ENCODE measurements around the gene NPTN.
"Not testable (repeated sequence)": the region's sequence is repeated elsewhere in the genome, so short reads cannot be mapped to it uniquely, and the experiment has no call there.

The NPTN gene

GRCh38 chr15:73570355-73571032 lies 62.7 kb downstream of the NPTN start:
- no peak for DNase-seq

GRCh38 chr15:73569361-73569760 lies 63.8 kb downstream of the NPTN start:
- DNase-seq, result no peak

GRCh38 chr15:73568564-73569280 lies 64.5 kb downstream of the NPTN start:
- no peak for DNase-seq

- DNase-seq, result no peak
Observed at GRCh38 chr15:73567020-73567419, 66.2 kb downstream of the NPTN start.

- no peak for DNase-seq
Observed at GRCh38 chr15:73564255-73564654, 68.9 kb downstream of the NPTN start.

- DNase-seq, result no peak
Observed at GRCh38 chr15:73560501-73561117, 72.6 kb downstream of the NPTN start.

- DNase-seq, result no peak
Observed at GRCh38 chr15:73558529-73558928, 74.7 kb downstream of the NPTN start.

GRCh38 chr15:73555080-73555479 lies 78.1 kb downstream of the NPTN start:
- no peak for DNase-seq

- no peak for DNase-seq
Observed at GRCh38 chr15:73550190-73550589, 83.0 kb downstream of the NPTN start.

- not testable (repeated sequence) for DNase-seq
Observed at GRCh38 chr15:73548925-73549324, 84.3 kb downstream of the NPTN start.

- DNase-seq, result no peak
Observed at GRCh38 chr15:73541479-73541878, 91.7 kb downstream of the NPTN start.

- DNase-seq, result no peak
Observed at GRCh38 chr15:73540161-73540560, 93.0 kb downstream of the NPTN start.

- no peak for DNase-seq
Observed at GRCh38 chr15:73539212-73540128, 93.7 kb downstream of the NPTN start.

- DNase-seq, result no peak
Observed at GRCh38 chr15:73538563-73539211, 94.5 kb downstream of the NPTN start.

GRCh38 chr15:73538123-73538522 lies 95.1 kb downstream of the NPTN start:
- DNase-seq, result no peak

- DNase-seq, result no peak
Observed at GRCh38 chr15:73530649-73531048, 102.5 kb downstream of the NPTN start.

GRCh38 chr15:73527598-73527997 lies 105.6 kb downstream of the NPTN start:
- DNase-seq, result no peak

GRCh38 chr15:73524919-73525318 lies 108.3 kb downstream of the NPTN start:
- no peak for DNase-seq

GRCh38 chr15:73522011-73522410 lies 111.2 kb downstream of the NPTN start:
- no peak for DNase-seq

- no peak for DNase-seq
Observed at GRCh38 chr15:73518876-73519733, 114.1 kb downstream of the NPTN start.

- DNase-seq, result no peak
Observed at GRCh38 chr15:73518180-73518862, 114.9 kb downstream of the NPTN start.
